NCI-H748 (cell line): ENCODE measurements around the gene ZNF530.

Source experiments
- DNase-seq: peaks from one replicate; lab custom pipeline; 2025; ENCODE audit not compliant: unreplicated experiment; lab: John Stamatoyannopoulos, UW

Gene ZNF530

DNA sequence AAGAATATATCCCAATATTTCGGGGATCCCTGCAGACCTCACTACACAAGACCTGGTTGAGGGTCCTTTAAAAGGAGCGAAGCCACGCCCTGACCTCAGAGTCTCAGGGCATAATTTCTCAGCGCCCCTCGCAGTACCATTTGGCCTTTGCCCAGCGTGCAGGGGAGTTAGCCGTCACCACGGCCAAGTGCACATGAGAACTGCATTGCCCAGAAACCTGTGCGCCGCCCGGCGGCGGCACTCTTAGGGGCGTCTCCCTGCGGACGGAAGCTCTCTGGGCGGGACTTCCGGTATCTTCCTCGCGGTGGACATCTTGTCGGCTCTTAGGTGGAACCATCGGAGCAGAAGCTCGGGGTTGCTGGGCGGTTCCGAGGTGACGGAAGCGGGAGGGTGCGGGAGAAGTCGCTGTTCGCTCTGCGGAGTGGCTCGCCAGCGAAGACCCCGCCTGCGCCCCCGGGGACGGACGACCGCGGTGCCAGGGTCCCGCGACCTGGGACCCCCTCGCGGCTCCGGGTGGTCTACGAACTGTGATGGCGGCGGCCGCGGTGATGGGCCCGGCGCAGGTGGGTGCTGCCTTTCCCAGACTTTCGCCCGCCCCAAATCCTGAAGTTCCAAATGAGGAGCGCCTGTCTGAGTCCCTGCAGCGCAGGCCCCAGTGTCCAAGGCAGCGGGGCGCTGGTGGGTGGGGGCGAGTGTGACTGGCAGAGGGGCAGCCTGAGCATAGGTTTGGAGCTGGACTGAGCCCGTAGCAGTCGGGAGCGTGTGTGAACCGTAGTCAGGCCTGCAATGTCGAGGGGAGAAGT lies 14.5 kb downstream of the ZNF530 start, which contains the start of gene ZNF134:
TSS of gene ZNF134 (plus strand) at position 302 of the 803 bp plus-strand sequence. CDS start 5,227 bp downstream, outside the sequence.
- peak; percentile 97 for DNase-seq

DNA sequence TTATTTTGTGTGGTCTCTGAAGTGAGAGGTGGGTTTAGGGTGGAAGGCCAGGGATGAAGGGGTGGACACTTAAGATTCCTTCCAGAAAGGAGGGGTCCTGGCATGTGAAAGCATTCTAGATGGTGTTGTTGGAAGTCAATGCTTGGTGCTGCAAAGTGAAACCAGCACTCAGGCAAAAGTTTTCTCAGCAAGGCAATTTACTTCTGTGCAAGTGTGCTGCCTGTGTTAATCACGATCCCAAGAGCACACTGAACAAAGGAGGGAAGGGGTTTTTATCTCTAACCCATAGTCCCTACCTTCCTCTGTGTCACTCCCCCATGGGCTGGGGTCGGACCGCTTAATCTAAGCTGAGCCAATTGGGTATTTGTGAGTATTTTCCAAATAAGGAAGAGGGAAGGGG lies 15.7 kb downstream of the ZNF530 start:
- DNase-seq = no peak

DNA sequence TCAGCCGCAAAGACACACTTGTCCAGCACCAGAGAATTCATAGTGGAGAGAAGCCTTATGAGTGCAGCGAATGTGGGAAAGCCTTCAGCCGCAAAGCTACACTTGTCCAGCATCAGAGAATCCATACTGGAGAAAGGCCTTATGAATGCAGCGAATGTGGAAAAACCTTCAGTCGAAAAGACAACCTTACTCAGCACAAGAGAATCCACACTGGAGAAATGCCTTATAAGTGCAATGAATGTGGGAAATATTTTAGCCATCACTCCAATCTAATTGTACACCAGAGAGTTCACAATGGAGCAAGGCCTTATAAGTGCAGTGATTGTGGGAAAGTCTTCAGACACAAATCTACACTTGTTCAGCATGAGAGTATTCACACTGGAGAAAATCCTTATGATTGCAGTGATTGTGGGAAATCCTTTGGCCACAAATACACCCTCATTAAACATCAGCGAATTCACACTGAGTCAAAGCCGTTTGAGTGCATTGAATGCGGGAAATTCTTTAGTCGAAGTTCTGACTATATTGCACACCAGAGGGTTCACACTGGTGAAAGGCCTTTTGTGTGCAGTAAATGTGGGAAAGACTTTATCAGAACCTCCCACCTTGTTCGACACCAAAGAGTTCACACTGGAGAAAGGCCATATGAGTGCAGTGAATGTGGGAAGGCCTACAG lies 21.1 kb downstream of the ZNF530 start:
- DNase-seq = no peak

DNA sequence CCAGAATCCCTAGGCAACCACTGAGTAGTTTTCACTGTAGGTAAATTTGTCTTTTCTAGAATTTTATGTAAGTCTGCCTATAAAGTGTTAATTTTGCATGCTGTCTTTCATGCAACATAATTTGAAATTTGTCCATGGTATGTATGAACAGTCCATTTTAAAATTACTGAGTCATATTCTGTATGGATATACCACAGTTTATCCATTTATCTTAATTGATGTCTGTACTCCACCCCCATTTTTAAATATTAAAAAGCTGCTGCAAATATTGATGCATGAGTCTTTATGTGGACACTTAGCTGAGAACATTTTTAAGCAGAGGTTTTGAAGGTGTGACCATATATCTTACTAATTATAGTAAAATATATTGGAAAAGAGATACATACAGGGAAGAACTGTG lies 23.4 kb downstream of the ZNF530 start:
- no peak for DNase-seq

DNA sequence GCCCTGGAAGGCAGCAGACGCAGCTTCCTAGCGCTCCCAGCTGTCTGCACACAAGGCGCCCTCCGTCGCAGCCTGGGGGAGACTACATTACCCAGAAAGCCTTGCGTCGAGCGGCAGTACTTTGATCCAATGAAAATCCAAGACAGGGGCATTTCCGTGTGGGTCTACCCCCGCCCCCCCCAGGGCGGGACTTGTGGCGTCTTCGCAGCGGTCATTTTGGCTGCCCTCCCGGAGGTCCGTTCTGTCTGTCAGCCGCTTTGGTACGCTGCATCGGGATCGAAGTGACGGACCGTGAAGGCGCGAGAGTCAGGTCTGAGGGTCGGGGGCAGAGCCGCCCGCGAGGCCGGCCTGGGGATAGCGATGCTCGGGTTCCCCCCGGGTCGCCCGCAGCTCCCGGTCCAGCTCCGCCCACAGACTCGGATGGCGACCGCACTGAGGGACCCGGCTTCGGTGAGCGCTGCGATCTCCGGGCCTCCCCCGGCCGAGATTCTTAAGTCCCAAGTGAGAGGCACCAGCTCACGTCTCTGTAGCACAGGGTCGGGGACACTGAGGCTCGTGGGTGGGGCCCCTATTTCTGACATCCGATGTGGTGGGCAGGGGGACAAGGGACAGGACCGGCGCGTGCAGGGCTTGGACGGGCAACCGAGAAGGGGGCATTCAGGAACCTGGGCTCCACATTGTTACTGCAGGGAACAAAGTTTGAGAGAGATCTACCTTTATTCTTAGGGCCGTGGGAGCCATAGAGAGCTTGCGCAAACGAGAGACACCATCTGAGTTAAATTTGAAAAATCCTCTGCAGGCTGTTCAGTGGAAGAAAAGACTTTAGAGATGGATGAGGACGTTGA lies 33.5 kb downstream of the ZNF530 start, which contains the start of gene ZNF211:
TSS of gene ZNF211 (plus strand) at position 182 of the 845 bp plus-strand sequence. CDS start at position 361, 179 bp downstream.
- DNase-seq = peak; percentile 97

DNA sequence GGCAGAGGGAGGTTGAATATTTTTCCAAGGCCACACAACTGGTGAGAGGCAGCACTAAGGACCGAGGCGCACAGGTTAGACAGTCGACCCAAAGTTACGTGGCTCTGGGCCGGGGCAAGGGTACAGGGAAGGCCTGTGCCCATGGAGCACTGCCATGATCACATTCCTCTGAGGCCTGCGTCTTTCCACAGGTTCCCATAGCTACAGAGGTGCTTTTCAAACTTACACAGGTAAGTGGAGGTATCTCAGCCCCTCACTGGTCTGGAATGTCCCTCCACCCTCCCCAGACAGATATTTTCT lies 34.1 kb downstream of the ZNF530 start:
- DNase-seq = no peak

DNA sequence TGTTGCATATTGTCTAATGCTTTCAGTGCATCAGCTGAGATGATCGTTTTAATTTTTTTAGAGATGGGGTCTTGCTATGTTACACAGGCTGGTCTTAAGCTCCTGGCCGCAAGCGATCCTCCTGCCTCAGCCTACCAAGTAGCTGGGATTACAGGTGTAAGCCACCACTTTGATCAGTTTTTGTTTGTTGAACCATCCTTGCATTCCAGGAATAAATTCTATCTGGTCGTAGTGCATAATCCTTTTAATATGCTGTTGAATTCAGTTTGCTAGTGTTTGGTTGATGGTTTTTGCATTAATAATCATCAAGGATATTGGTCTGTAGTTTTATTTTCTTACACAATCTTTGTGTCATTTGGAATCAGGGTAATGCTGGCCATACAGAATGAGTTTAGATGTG lies 37.7 kb downstream of the ZNF530 start:
- DNase-seq = no peak

DNA sequence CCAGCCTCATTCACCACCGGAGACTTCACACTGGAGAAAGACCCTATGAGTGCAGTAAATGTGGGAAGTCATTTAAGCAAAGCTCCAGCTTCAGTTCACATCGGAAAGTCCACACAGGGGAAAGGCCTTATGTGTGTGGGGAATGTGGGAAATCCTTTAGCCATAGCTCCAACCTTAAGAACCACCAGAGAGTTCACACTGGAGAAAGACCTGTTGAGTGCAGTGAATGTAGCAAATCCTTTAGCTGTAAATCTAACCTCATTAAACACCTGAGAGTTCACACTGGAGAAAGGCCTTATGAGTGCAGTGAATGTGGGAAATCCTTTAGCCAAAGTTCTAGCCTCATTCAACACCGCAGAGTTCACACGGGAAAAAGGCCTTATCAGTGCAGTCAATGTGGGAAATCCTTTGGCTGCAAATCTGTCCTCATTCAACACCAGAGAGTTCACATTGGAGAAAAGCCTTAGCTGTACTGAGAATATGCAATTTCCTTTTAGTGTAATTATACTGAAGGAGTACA lies 42.1 kb downstream of the ZNF530 start:
- DNase-seq = no peak

DNA sequence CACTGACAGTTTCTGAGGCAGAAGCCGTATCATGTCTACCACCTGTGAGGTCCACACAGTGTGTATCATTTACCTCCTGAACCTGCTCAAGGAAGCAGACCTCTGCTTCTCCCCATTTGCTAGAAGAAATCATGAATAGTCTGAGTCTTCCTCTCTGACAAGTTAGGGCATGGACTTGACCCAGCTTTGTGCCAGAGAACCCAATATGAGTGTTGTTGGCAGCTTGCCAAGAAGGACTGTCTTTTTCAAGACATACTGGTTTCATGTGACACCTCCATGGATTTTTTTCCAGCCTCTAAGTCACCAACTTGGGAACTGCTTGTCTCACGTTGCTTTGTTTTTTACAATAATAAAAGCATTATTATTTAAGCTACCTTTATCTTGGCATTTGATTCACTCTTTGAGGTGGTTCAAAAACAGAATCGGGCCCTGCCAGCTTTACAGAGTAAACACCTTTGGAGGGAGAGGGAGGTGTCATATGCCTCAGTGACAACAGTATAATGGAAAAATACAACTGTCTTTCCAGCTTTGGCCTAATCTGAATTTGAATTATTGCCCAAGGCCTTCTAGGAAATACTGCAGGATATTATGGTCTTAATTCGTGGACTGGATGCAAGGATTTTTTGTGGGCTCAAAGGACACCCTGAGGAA lies 42.8 kb downstream of the ZNF530 start:
- DNase-seq = peak; percentile 15

DNA sequence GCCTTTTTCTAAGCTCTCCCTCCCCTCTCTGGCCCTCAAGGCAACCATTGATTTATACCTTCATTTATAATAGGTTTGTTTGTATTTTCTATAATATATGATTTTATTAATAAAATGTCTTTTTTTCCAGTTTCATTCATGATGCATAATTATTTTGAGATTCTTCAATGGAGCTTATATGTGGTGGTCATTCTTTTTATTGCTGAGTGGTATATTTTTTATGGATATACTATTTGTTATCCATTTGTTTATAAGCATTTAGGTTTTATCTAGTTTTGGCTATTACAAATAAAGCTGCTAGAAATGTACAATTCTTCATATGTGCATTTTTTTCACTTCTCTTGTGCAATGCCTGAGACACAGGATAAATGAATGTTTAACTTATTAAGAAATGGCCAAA lies 44.0 kb downstream of the ZNF530 start:
- DNase-seq = no peak

DNA sequence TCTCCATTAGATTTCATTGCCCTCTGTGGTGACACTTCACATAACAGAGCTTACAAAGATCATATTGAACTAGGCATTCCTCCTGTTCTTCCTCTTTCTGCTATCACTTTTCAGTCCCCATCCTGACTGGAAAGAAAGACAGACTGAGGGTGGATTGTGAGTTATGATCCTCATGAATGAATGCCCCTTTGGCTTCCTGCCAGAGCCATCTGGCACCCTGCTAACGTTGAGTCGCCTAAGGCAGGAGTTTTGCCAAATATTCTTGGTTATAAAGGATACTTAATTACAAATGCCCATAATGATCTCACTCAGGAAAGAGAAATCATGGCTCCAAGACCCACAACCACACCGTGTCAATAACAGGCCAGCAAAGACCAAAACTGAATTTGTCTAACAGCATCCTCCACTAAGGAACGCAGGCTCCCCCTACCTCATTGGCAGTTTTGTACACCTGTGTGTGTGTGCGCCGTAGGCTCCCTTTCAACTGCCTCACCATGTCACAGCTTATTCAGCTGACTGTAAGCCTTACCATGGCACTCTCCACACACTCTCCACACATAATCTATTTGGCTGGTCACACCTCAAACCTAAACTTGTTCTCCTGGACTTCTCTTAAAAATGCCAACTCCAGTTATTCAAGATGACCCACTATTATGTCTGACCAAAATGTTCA lies 48.8 kb downstream of the ZNF530 start:
- peak; percentile 77 for DNase-seq

DNA sequence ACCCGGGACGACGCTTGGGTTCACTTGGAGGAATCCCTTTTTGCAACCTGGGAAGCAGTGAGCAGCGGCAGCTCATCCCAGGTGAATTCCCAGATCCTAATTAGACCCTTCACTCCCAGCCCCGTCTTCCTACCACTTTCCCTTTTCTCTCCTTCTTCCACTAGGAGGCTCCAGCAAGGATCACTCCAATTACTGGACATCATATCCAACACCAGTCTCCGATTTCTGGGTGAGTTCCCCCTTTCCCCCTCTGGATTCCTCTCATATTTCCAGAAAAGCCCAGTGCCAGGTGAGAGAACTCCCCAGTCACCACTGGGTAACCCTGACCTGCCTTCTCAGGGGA lies 51.9 kb downstream of the ZNF530 start:
- no peak for DNase-seq

DNA sequence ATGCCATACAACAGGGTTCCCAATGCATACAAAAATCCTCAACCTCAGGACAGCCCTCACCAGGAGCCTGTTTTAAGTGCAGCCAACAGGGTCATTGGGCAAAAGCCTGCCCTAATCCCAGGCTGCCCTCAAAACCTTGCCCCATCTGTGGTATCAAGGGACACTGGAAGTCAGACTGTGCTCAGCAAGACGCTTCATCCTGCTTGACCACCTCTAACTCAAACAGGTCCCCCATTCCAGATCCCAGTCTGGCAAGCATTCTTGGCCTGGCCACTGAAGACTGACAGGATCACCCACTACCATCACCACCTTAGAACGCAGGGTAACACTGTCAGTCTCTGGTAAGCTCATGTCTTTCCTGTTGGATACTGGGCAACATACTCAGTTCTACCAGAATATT lies 54.0 kb downstream of the ZNF530 start:
- no peak for DNase-seq

DNA sequence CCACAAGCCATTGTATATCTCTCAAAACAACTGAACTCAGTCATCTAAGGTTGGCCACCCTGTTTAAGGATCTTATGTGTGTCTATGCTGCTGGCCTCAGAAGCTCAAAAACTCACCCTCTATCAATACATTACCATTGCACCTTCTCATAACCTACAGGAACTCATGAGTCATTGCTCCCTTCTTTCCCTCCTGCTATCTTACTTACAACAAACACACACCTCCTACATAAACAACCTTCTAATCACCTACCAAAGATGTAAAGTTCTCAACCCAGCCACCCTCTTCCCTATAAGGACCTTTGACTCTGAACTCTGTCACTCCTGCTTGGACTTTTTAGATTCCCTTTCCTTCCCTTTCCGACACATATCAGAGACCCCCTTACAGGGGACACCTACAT lies 55.8 kb downstream of the ZNF530 start:
- no peak for DNase-seq

DNA sequence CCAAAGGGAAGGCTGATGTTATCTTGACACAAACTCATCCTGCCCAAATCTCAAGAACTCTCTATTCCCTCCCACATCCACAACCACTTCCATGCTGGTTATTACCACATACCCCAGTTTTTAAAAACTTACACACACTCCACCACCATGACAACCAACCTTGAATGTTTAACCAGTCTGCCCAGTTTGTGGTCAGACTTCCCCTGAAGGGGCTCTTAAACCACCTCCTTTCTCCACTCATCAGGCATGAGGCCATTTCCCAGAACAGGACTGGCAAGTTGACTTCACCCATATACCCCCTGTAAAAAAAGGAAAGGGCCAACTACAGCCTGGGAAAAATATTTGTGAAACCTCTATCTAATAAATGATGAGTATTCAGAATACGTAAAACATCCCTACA lies 56.7 kb downstream of the ZNF530 start:
- no peak for DNase-seq
